SW 1271 (cell line): ENCODE data around the gene ERFE.

Source experiments
- DNase-seq, 2 experiments: peaks; one replicate each; lab custom pipeline; 2025; lab: John Stamatoyannopoulos, UW

Gene ERFE

GRCh38 chr2:238126775-238127164 is 32.0 kb upstream of the ERFE start:
- DNase-seq: no peak

GRCh38 chr2:238127165-238128060 is 31.4 kb upstream of the ERFE start:
- DNase-seq: no peak

GRCh38 chr2:238128061-238128440 is 30.7 kb upstream of the ERFE start:
- no peak for DNase-seq

GRCh38 chr2:238128534-238129001 is 30.2 kb upstream of the ERFE start:
- DNase-seq: no peak

- no peak for DNase-seq
These were observed 29.4 kb upstream of the ERFE start for GRCh38 chr2:238129166-238130010.

GRCh38 chr2:238130111-238130695 is 28.6 kb upstream of the ERFE start:
- DNase-seq: no peak

- DNase-seq: no peak
These were observed 27.8 kb upstream of the ERFE start for GRCh38 chr2:238130696-238131628.

GRCh38 chr2:238131761-238132462 is 26.9 kb upstream of the ERFE start:
- no peak for DNase-seq

GRCh38 chr2:238132463-238133450 is 26.0 kb upstream of the ERFE start:
- DNase-seq: no peak

- DNase-seq: no peak
These were observed 25.0 kb upstream of the ERFE start for GRCh38 chr2:238133499-238134392.

- DNase-seq: no peak
These were observed 24.4 kb upstream of the ERFE start for GRCh38 chr2:238134393-238134785.

- no peak for DNase-seq
These were observed 23.1 kb upstream of the ERFE start for GRCh38 chr2:238135601-238136150.

GRCh38 chr2:238136820-238137537 is 21.8 kb upstream of the ERFE start:
- DNase-seq: no peak

- no peak for DNase-seq
These were observed 20.9 kb upstream of the ERFE start for GRCh38 chr2:238137885-238138284.

- DNase-seq: no peak
These were observed 20.2 kb upstream of the ERFE start, which contains the start of gene KLHL30 for GRCh38 chr2:238138331-238139195. TSS of gene KLHL30 (plus strand) at chr2:238138668. CDS start at chr2:238140755, 2,087 bp downstream.
